T-helper 1 cell treated with Interleukin-12 subunit alpha and Interleukin-12 subunit beta and Interleukin-4 antibody, amounts not matched to agents 30 μg/mL and 1 μg/mL, for 36 hours (primary cell): ENCODE data around the gene SLC6A20.

Experiments used
- H3K27ac Mint-ChIP-seq: one replicate; pipeline ENCODE4 v1.8.0; 2021; ENCODE audit warnings: mild to moderate bottlenecking, mixed read lengths
- H3K27me3 Mint-ChIP-seq: one replicate; pipeline ENCODE4 v1.8.0; 2021; ENCODE audit warnings: low read depth, mixed read lengths
- H3K36me3 Mint-ChIP-seq: one replicate; pipeline ENCODE4 v1.8.0; 2021; ENCODE audit warnings: low read depth, mixed read lengths
- H3K4me1 Mint-ChIP-seq: one replicate; pipeline ENCODE4 v1.8.0; 2021; ENCODE audit warnings: low read depth, mixed read lengths
- H3K4me3 Mint-ChIP-seq: one replicate; pipeline ENCODE4 v1.8.0; 2021; ENCODE audit warnings: mild to moderate bottlenecking, moderate library complexity, mixed read lengths
- H3K9me3 Mint-ChIP-seq: one replicate; pipeline ENCODE4 v1.8.0; 2021; ENCODE audit warnings: mixed read lengths

Gene SLC6A20

DNA sequence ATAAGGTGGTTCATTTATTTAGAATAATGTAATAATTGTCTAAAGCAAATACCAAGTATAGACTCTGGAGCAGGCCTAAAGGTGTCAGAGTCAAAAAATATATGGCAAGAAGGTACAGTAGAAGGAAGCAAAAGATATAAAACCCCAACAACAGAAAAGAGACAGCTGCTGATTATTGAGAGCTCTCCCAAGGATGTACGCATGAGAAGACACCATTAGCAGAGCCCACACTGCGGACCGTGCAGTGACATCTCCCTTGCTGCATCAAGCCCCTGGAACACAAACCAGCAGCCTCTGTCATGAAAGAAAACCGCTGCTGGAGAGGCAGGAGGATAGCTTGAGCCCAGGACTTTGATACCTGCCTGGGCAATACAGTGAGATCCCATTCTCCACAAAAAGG, 18.0 kb upstream of the SLC6A20 start:
- H3K27me3 Mint-ChIP-seq = peaks cover 31% of the 10 kb centered on the region
- no peaks in the 10 kb centered on the region for H3K9me3 Mint-ChIP-seq
- H3K36me3 Mint-ChIP-seq = no peaks in the 10 kb centered on the region
- no peak overlapping the region for H3K27ac Mint-ChIP-seq
- H3K4me1 Mint-ChIP-seq = no peaks in the 10 kb centered on the region
- H3K4me3 Mint-ChIP-seq = no peak overlapping the region

DNA sequence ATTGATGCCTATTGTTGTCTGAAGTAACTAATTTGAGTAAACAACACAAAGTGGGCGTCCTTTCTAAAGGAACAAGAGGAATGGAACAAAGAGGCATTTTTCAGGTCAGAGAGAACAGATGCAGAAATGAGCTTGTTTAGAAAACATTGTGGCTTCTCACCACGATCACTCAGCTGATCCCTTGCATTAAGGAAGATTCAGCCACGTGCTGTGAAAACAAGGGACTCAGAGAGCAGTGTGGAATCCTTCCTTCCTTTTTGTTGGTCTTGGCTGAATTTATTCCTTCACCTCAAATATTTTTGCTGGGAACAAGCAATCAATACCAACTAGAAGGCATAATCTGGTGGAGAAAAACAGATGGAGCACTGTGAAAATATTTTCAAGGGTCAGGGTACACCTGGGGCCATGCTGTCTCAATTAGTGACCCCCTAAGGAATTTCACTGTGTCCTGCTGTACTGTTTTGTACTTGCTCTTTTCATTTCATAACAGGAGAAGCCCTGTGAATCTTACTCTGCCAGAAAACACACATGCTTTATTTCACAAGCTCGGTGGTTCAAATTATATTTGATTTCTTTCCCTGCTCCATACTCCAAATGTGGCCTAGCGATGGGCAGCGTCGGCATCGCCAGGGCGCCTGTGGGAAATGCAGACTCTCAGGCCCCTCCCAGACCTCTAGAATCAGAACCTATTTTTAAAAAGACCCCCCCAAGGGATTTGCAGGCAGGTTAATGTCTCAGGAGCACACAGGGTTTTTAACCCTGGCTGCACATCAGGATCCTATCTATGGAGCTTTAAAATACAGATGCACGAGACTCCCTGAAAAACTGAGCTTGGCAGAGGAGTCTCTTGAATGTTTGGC, 11.6 kb upstream of the SLC6A20 start:
- Mint-ChIP-seq H3K36me3 (no peaks in the 10 kb centered on the region), H3K4me3 (no peak overlapping the region), H3K27ac (no peak overlapping the region), H3K27me3 (peaks cover 55% of the 10 kb centered on the region), H3K4me1 (no peaks in the 10 kb centered on the region), H3K9me3 (no peaks in the 10 kb centered on the region)

DNA sequence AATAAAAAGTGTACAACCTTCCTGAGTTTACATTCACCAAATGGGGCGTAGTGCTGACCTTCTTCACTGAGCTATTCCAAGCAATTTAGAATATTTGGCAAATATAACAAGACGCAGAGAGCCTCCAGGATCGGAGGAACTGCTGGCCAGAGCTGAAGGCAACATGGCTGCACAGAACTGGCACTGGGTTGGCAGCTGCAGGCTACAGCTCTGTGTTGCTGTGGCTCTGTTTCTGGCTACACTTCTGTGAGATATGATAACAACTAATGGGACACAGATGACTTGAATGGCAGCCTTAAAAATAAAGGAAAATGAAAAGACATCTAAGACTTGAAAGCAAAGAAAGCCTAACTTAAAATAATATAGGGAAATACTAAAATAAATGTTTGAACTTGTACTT, 10.8 kb upstream of the SLC6A20 start:
- Mint-ChIP-seq H3K9me3 (no peaks in the 10 kb centered on the region), H3K36me3 (no peaks in the 10 kb centered on the region)

DNA sequence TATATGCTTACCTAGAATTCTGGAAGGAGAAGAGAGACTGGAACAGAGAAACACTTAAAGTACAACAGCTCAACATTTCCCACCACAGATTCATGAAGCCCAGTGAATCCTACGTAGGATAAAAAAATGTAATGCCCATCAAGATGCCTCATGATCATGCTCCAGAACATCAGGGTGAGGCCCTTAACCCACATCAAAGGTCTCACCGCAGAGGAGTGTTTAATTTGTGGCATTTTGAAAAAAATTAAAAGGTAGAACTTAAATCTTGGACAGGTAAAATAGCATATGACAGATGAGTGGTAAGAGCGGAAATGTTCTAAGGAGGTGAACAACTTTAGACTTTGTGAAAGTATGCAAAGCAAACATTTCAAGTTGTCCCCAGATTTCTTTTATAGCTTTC, 9.7 kb upstream of the SLC6A20 start:
- peaks cover 55% of the 10 kb centered on the region for H3K27me3 Mint-ChIP-seq
- no peak overlapping the region for H3K4me3 Mint-ChIP-seq
- no peaks in the 10 kb centered on the region for H3K4me1 Mint-ChIP-seq
- H3K36me3 Mint-ChIP-seq = no peaks in the 10 kb centered on the region
- H3K27ac Mint-ChIP-seq = no peak overlapping the region
- H3K9me3 Mint-ChIP-seq = no peaks in the 10 kb centered on the region

More for the DNA sequence above, 10.8 kb upstream of the SLC6A20 start:
- no peak overlapping the region for H3K27ac Mint-ChIP-seq
- H3K4me1 Mint-ChIP-seq = no peaks in the 10 kb centered on the region
- peaks cover 55% of the 10 kb centered on the region for H3K27me3 Mint-ChIP-seq
- H3K4me3 Mint-ChIP-seq = no peak overlapping the region

GRCh38 chr3:45803252-45803935, 7.1 kb upstream of the SLC6A20 start:
- H3K27ac Mint-ChIP-seq = no peak overlapping the region
- H3K4me3 Mint-ChIP-seq = no peak overlapping the region

DNA sequence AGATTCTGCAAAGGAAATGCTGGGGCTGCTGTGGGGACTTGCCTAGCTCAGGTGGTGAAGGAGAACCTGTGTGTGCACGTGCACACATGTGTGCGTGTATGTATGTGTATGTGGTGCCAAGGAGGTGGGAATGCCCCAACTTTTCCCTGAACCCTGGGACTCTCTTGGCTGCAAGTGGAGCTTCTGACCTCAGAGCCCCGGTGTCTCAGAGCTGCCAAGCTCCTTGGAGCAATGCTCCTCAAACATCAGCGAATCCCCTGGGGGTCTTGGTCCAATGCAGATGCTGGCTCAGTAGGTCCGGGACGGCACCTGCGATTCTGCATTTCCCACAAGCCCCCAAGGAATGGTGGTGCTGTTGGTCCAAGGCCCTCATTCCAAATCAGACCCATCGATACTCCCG, 5.8 kb upstream of the SLC6A20 start:
- Mint-ChIP-seq H3K27ac (no peak overlapping the region), H3K9me3 (no peaks in the 10 kb centered on the region), H3K4me1 (no peaks in the 10 kb centered on the region), H3K27me3 (peaks cover 67% of the 10 kb centered on the region), H3K4me3 (no peak overlapping the region), H3K36me3 (no peaks in the 10 kb centered on the region)

More at GRCh38 chr3:45803252-45803935, 7.1 kb upstream of the SLC6A20 start:
- H3K36me3 Mint-ChIP-seq = no peaks in the 10 kb centered on the region
- H3K4me1 Mint-ChIP-seq = no peaks in the 10 kb centered on the region
- H3K27me3 Mint-ChIP-seq = peaks cover 58% of the 10 kb centered on the region
- no peaks in the 10 kb centered on the region for H3K9me3 Mint-ChIP-seq

GRCh38 chr3:45800611-45801010, 4.3 kb upstream of the SLC6A20 start:
- Mint-ChIP-seq H3K36me3 (no peaks in the 10 kb centered on the region), H3K27me3 (peaks cover 69% of the 10 kb centered on the region), H3K27ac (no peak overlapping the region), H3K9me3 (no peaks in the 10 kb centered on the region), H3K4me3 (no peak overlapping the region), H3K4me1 (peaks cover 1% of the 10 kb centered on the region)

GRCh38 chr3:45799586-45799985, 3.2 kb upstream of the SLC6A20 start:
- no peaks in the 10 kb centered on the region for H3K36me3 Mint-ChIP-seq
- peaks cover 69% of the 10 kb centered on the region for H3K27me3 Mint-ChIP-seq
- H3K4me1 Mint-ChIP-seq = peaks cover 4% of the 10 kb centered on the region
- H3K27ac Mint-ChIP-seq = no peak overlapping the region
- H3K4me3 Mint-ChIP-seq = no peak overlapping the region
- H3K9me3 Mint-ChIP-seq = no peaks in the 10 kb centered on the region

- Mint-ChIP-seq H3K4me3 (no peak overlapping the region), H3K27ac (no peak overlapping the region), H3K36me3 (no peaks in the 10 kb centered on the region), H3K4me1 (peaks cover 4% of the 10 kb centered on the region), H3K9me3 (no peaks in the 10 kb centered on the region), H3K27me3 (peaks cover 73% of the 10 kb centered on the region)
Measured at GRCh38 chr3:45798034-45798433, 1.7 kb upstream of the SLC6A20 start.

- H3K27me3 Mint-ChIP-seq = peaks cover 74% of the 10 kb centered on the region
- no peak overlapping the region for H3K4me3 Mint-ChIP-seq
- no peaks in the 10 kb centered on the region for H3K9me3 Mint-ChIP-seq
- H3K27ac Mint-ChIP-seq = no peak overlapping the region
- H3K4me1 Mint-ChIP-seq = peaks cover 4% of the 10 kb centered on the region
- no peaks in the 10 kb centered on the region for H3K36me3 Mint-ChIP-seq
Measured at GRCh38 chr3:45796902-45797637, 734 bp upstream of the SLC6A20 start.

DNA sequence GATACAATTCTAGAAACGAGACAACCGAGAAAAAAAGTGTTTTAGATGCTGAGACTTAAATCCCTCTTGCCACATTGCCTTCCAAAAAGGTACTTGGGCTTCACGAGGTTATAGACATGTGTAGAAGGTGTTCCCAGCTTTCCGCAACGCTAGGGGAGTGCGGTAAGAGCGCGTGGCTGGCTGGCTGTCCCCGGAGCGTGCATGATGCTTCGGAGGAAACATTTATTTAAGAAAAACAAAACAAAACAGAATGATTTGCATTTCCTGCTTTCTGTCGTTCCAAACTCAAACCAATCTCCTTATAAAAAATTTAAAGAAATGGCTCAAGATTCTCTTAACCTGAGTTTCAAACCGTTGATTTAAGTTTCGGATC, 841 bp downstream of the SLC6A20 start:
- Mint-ChIP-seq H3K27ac (no peak overlapping the region), H3K36me3 (no peaks in the 10 kb centered on the region), H3K27me3 (peaks cover 80% of the 10 kb centered on the region), H3K9me3 (no peaks in the 10 kb centered on the region), H3K4me3 (peak overlapping the region; percentile 79), H3K4me1 (peaks cover 4% of the 10 kb centered on the region)

GRCh38 chr3:45794660-45795059, 1.7 kb downstream of the SLC6A20 start:
- Mint-ChIP-seq H3K9me3 (peaks cover 6% of the 10 kb centered on the region), H3K4me1 (peaks cover 4% of the 10 kb centered on the region), H3K36me3 (no peaks in the 10 kb centered on the region), H3K27ac (no peak overlapping the region), H3K27me3 (peaks cover 82% of the 10 kb centered on the region), H3K4me3 (no peak overlapping the region)

DNA sequence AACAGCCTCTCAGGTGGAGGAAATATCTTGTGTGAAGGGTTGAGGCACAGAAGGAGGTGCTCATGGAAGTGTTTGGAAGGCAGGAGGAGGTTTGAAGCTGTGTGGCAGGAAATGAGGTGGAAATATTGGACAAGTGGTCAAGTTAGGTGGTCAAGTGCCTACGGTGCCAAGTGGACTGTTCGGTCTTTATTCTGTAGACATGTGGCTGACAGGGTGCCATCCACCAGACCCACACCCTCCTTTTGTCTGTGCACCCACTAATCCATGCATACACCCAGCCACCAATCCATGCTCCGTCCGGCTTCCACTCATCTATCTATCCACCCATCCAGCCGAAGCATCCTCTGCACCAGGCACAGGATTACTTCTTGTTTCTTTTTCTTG, 2.2 kb downstream of the SLC6A20 start:
- no peaks in the 10 kb centered on the region for H3K36me3 Mint-ChIP-seq
- no peak overlapping the region for H3K27ac Mint-ChIP-seq
- peaks cover 7% of the 10 kb centered on the region for H3K9me3 Mint-ChIP-seq
- peaks cover 4% of the 10 kb centered on the region for H3K4me1 Mint-ChIP-seq
- H3K4me3 Mint-ChIP-seq = no peak overlapping the region
- peaks cover 78% of the 10 kb centered on the region for H3K27me3 Mint-ChIP-seq

DNA sequence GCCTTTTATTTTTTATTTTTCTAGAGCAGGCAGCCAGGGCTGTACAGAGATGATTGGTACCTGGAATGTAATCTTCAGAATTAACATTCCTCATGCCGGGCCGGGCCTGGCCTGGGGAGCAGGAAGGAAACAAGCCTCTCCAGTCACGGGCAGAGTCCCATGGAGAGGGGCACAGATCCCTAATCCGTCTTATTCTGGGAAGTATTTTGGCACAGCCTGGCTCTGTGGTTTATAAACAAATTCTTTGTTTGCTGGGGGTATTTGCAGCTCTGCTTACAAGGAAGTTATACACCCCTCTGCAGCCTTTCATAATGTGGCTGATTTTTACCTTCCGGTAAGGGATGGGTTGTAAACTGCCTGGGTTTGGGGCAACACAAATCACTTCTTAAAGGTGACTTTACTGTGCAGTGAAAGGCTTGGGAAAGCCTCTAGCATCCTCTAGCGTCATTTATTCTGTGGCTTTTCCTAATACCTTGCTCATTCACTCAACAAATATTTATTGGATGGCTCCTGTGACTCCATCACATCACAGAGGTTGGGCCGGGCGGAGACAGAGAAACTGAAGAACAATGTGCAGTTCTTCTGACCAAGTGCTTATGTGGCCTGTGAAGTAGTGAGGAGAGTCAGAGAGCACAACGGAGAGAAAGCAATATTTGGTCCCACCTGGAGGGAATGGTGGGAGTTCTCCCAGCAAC, 2.7 kb downstream of the SLC6A20 start:
- no peak overlapping the region for H3K27ac Mint-ChIP-seq
- no peak overlapping the region for H3K4me3 Mint-ChIP-seq
- H3K9me3 Mint-ChIP-seq = peaks cover 12% of the 10 kb centered on the region
- peaks cover 4% of the 10 kb centered on the region for H3K4me1 Mint-ChIP-seq
- peaks cover 78% of the 10 kb centered on the region for H3K27me3 Mint-ChIP-seq
- peaks cover 2% of the 10 kb centered on the region for H3K36me3 Mint-ChIP-seq
